SKM-1 (cell line): ENCODE measurements around the gene COG1.

ENCODE experiments used
- DNase-seq: peaks from one replicate; lab custom pipeline; 2025; ENCODE audit not compliant: unreplicated experiment; lab: John Stamatoyannopoulos, UW

COG1 gene

GRCh38 chr17:73224663-73225305 is 31.9 kb downstream of the COG1 start:
- DNase-seq: no peak

GRCh38 chr17:73226556-73227172 is 33.8 kb downstream of the COG1 start:
- DNase-seq: no peak

- no peak for DNase-seq
Measured at GRCh38 chr17:73227379-73227778, 34.5 kb downstream of the COG1 start.

- DNase-seq: no peak
Measured at GRCh38 chr17:73227944-73228343, 35.1 kb downstream of the COG1 start.

GRCh38 chr17:73228748-73229236 is 35.9 kb downstream of the COG1 start:
- no peak for DNase-seq

- no peak for DNase-seq
Measured at GRCh38 chr17:73230088-73230487, 37.2 kb downstream of the COG1 start.

GRCh38 chr17:73231395-73231794 is 38.5 kb downstream of the COG1 start:
- no peak for DNase-seq

- peak; percentile 84 for DNase-seq
Measured at GRCh38 chr17:73231841-73232586, 39.2 kb downstream of the COG1 start.

- no peak for DNase-seq
Measured at GRCh38 chr17:73232587-73233373, 39.9 kb downstream of the COG1 start.

GRCh38 chr17:73234736-73235135 is 41.9 kb downstream of the COG1 start:
- no peak for DNase-seq

- no peak for DNase-seq
Measured at GRCh38 chr17:73237714-73238113, 44.9 kb downstream of the COG1 start.

- no peak for DNase-seq
Measured at GRCh38 chr17:73240561-73240960, 47.7 kb downstream of the COG1 start.

- DNase-seq: no peak
Measured at GRCh38 chr17:73247726-73248125, 54.9 kb downstream of the COG1 start.

GRCh38 chr17:73248532-73248931 is 55.7 kb downstream of the COG1 start:
- no peak for DNase-seq

GRCh38 chr17:73249700-73250099 is 56.8 kb downstream of the COG1 start:
- DNase-seq: no peak

- DNase-seq: no peak
Measured at GRCh38 chr17:73250851-73251640, 58.2 kb downstream of the COG1 start.

GRCh38 chr17:73251871-73252270 is 59.0 kb downstream of the COG1 start:
- DNase-seq: no peak

- DNase-seq: no peak
Measured at GRCh38 chr17:73255671-73256181, 62.9 kb downstream of the COG1 start.

GRCh38 chr17:73256220-73256619 is 63.4 kb downstream of the COG1 start:
- no peak for DNase-seq

GRCh38 chr17:73257516-73257915 is 64.7 kb downstream of the COG1 start:
- no peak for DNase-seq
